C4-2B (cell line): ENCODE results near the gene PLCD4.

Source experiments
- ZFX ChIP-seq: fragments of 450-650 bp; IDR thresholded peaks from 2 replicates; pipeline ENCODE4 v1.6.1; 2017
- TF ChIP-seq, protein P1 (sequence below): fragments of 450-650 bp; conservative IDR thresholded peaks from 2 replicates; pipeline ENCODE4 v1.5.1; 2017; ENCODE audit warnings: mild to moderate bottlenecking

DNA sequence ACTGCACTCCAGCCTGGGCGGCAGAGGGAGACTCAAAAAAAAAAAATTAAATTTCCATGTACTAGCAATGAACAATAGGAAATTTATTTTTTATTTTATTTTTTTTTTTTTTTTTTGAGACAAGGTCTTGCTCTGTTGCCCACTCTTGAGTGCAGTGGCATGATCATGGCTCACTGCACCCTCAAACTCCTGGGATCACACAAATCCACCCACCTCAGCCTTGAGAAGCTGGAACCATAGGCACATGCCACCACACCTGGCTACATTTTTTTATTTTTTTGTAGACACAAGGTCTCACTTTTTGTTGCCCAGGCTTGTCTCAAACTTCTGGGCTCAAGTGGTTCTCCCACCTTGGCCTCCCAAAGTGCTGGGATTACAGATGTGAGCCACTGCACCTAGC lies 22.2 kb upstream of the PLCD4 start:
- TF ChIP-seq, protein P1, sequence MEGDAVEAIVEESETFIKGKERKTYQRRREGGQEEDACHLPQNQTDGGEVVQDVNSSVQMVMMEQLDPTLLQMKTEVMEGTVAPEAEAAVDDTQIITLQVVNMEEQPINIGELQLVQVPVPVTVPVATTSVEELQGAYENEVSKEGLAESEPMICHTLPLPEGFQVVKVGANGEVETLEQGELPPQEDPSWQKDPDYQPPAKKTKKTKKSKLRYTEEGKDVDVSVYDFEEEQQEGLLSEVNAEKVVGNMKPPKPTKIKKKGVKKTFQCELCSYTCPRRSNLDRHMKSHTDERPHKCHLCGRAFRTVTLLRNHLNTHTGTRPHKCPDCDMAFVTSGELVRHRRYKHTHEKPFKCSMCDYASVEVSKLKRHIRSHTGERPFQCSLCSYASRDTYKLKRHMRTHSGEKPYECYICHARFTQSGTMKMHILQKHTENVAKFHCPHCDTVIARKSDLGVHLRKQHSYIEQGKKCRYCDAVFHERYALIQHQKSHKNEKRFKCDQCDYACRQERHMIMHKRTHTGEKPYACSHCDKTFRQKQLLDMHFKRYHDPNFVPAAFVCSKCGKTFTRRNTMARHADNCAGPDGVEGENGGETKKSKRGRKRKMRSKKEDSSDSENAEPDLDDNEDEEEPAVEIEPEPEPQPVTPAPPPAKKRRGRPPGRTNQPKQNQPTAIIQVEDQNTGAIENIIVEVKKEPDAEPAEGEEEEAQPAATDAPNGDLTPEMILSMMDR, result no peak
- TF ChIP-seq ZFX, result no peak
